Adipocyte (in vitro differentiated cells): Measurements from ENCODE around the gene MCL1.
"Not testable (repeated sequence)": the region's sequence is repeated elsewhere in the genome, so short reads cannot be mapped to it uniquely, and the experiment has no call there.

Experiments used
- DNase-seq: peaks from one replicate; pipeline ENCODE4 v3.0.0-alpha.2; 2015; ENCODE audit warnings: low read depth
- H3K27me3 ChIP-seq: replicated peaks from 2 replicates; pipeline ENCODE4 v1.7.0; 2013; ENCODE audit warnings: mild to moderate bottlenecking, low read length, moderate library complexity; ENCODE audit not compliant: control insufficient read depth, insufficient read depth
- H3K36me3 ChIP-seq: 2 replicates; pipeline ENCODE4 v1.7.0; 2013; ENCODE audit warnings: low read length, mild to moderate bottlenecking, moderate library complexity; ENCODE audit not compliant: control insufficient read depth, insufficient read depth, severe bottlenecking
- H3K4me1 ChIP-seq: 2 replicates; pipeline ENCODE4 v1.7.0; 2013; ENCODE audit warnings: mild to moderate bottlenecking, low read length, moderate library complexity; ENCODE audit not compliant: control insufficient read depth, insufficient read depth
- H3K4me3 ChIP-seq: 2 replicates; pipeline ENCODE4 v1.7.0; 2013; ENCODE audit warnings: mild to moderate bottlenecking, low read length, moderate library complexity
- H3K9ac ChIP-seq: 2 replicates; pipeline ENCODE4 v1.7.0; 2013; ENCODE audit warnings: mild to moderate bottlenecking, low read length, moderate library complexity
- H3K9me3 ChIP-seq: 2 replicates; pipeline ENCODE4 v1.7.0; 2013; ENCODE audit warnings: mild to moderate bottlenecking, low read length, moderate library complexity; ENCODE audit not compliant: control insufficient read depth

Gene MCL1

GRCh38 chr1:150598346-150598745 lies 18.9 kb upstream of the MCL1 start:
- not testable (repeated sequence) for H3K36me3 ChIP-seq, H3K9ac ChIP-seq, H3K27me3 ChIP-seq, DNase-seq, H3K9me3 ChIP-seq, H3K4me1 ChIP-seq, H3K4me3 ChIP-seq

GRCh38 chr1:150596976-150597375 lies 17.6 kb upstream of the MCL1 start:
- H3K9ac ChIP-seq: no peak overlapping the region
- no peaks in the 10 kb centered on the region for H3K9me3 ChIP-seq
- H3K36me3 ChIP-seq: no peaks in the 10 kb centered on the region
- no peaks in the 10 kb centered on the region for H3K4me1 ChIP-seq
- no peak overlapping the region for H3K4me3 ChIP-seq
- no peaks in the 10 kb centered on the region for H3K27me3 ChIP-seq
- DNase-seq: no peak

- H3K27me3 ChIP-seq: no peaks in the 10 kb centered on the region
- no peaks in the 10 kb centered on the region for H3K36me3 ChIP-seq
- DNase-seq: no peak
- no peaks in the 10 kb centered on the region for H3K9me3 ChIP-seq
- no peaks in the 10 kb centered on the region for H3K4me1 ChIP-seq
- no peak overlapping the region for H3K9ac ChIP-seq
- H3K4me3 ChIP-seq: no peak overlapping the region
These were observed 16.9 kb upstream of the MCL1 start for GRCh38 chr1:150596095-150596892.

GRCh38 chr1:150582371-150582770 lies 3.0 kb upstream of the MCL1 start:
- Histone ChIP-seq H3K9me3 (no peaks in the 10 kb centered on the region), H3K36me3 (peaks cover 1% of the 10 kb centered on the region), H3K9ac (no peak overlapping the region), H3K4me1 (peaks cover 7% of the 10 kb centered on the region), H3K4me3 (no peak overlapping the region), H3K27me3 (no peaks in the 10 kb centered on the region)
- peak; percentile 38 for DNase-seq

GRCh38 chr1:150581962-150582361 lies 2.6 kb upstream of the MCL1 start:
- not testable (repeated sequence) for H3K4me1 ChIP-seq, H3K4me3 ChIP-seq, DNase-seq, H3K27me3 ChIP-seq, H3K9ac ChIP-seq, H3K9me3 ChIP-seq, H3K36me3 ChIP-seq

GRCh38 chr1:150581437-150581836 lies 2.0 kb upstream of the MCL1 start:
- H3K4me1 ChIP-seq, DNase-seq, H3K27me3 ChIP-seq, H3K4me3 ChIP-seq, H3K9ac ChIP-seq, H3K9me3 ChIP-seq: not testable (repeated sequence)
- peaks cover 11% of the 10 kb centered on the region for H3K36me3 ChIP-seq

GRCh38 chr1:150580966-150581365 lies 1.6 kb upstream of the MCL1 start:
- H3K9ac ChIP-seq, DNase-seq: not testable (repeated sequence)

GRCh38 chr1:150579945-150580642 lies 684 bp upstream of the MCL1 start:
- DNase-seq: no peak

More at GRCh38 chr1:150580966-150581365, 1.6 kb upstream of the MCL1 start:
- not testable (repeated sequence) for H3K27me3 ChIP-seq, H3K4me3 ChIP-seq, H3K4me1 ChIP-seq, H3K9me3 ChIP-seq
- peaks cover 15% of the 10 kb centered on the region for H3K36me3 ChIP-seq

GRCh38 chr1:150578272-150579109 lies 919 bp downstream of the MCL1 start:
- H3K27me3 ChIP-seq: no peaks in the 10 kb centered on the region
- H3K9ac ChIP-seq: peak overlapping the region; percentile 98
- H3K4me1 ChIP-seq: peaks cover 29% of the 10 kb centered on the region
- peak overlapping the region; percentile 95 for H3K4me3 ChIP-seq
- no peaks in the 10 kb centered on the region for H3K9me3 ChIP-seq
- peaks cover 39% of the 10 kb centered on the region for H3K36me3 ChIP-seq
- peak; percentile 90 for DNase-seq

More at GRCh38 chr1:150579945-150580642, 684 bp upstream of the MCL1 start:
- Histone ChIP-seq H3K9me3 (no peaks in the 10 kb centered on the region), H3K27me3 (no peaks in the 10 kb centered on the region), H3K9ac (peak overlapping the region; percentile 95), H3K4me3 (peak overlapping the region; percentile 88), H3K4me1 (peaks cover 15% of the 10 kb centered on the region), H3K36me3 (peaks cover 24% of the 10 kb centered on the region)

- peaks cover 47% of the 10 kb centered on the region for H3K36me3 ChIP-seq
- H3K27me3 ChIP-seq: no peaks in the 10 kb centered on the region
- DNase-seq: peak; percentile 63
- H3K4me1 ChIP-seq: peaks cover 37% of the 10 kb centered on the region
- H3K9me3 ChIP-seq: no peaks in the 10 kb centered on the region
- H3K4me3 ChIP-seq: peak overlapping the region; percentile 95
- peak overlapping the region; percentile 98 for H3K9ac ChIP-seq
These were observed 1.7 kb downstream of the MCL1 start for GRCh38 chr1:150577557-150578271.
